HS-5 (cell line): ENCODE measurements around the gene CHD2.
A peak's percentile ranks its signal among the peaks of the same experiment; 100 is the strongest.
"Not testable (repeated sequence)": the region's sequence is repeated elsewhere in the genome, so short reads cannot be mapped to it uniquely, and the experiment has no call there.

ENCODE experiments used
- DNase-seq: peaks from one replicate; pipeline ENCODE4 v3.0.0-alpha.2; 2012; ENCODE audit warnings: low read depth

Gene CHD2

GRCh38 chr15:93020976-93021772, 121.0 kb downstream of the CHD2 start:
- DNase-seq, result no peak

- DNase-seq, result no peak
Measured at GRCh38 chr15:93024293-93024692, 124.2 kb downstream of the CHD2 start.

- no peak for DNase-seq
Measured at GRCh38 chr15:93024716-93025624, 124.8 kb downstream of the CHD2 start.

- no peak for DNase-seq
Measured at GRCh38 chr15:93025625-93025982, 125.5 kb downstream of the CHD2 start.

- DNase-seq, result no peak
Measured at GRCh38 chr15:93026380-93026817, 126.3 kb downstream of the CHD2 start.

DNA sequence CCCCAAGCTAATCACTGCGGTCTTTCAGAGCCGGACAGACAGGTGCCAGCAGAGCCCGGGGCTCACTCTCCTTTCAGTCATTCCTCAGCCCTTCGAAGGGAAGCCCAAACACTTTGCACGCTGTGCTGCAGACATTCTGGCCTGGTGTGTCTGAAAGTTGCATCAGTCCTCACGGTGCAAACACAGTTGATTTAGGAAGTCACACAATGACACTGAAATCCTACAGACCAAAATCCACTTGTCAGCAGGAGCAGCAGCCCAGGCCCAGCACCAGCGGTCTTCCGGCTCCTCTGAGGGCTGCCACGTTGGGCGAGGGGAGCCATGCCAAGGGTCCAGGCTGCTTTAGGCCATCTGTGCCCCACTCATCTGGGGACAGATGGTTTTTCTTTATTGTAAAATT, 127.3 kb downstream of the CHD2 start:
- DNase-seq, result no peak

- no peak for DNase-seq
Measured at GRCh38 chr15:93028111-93028631, 128.0 kb downstream of the CHD2 start.

DNA sequence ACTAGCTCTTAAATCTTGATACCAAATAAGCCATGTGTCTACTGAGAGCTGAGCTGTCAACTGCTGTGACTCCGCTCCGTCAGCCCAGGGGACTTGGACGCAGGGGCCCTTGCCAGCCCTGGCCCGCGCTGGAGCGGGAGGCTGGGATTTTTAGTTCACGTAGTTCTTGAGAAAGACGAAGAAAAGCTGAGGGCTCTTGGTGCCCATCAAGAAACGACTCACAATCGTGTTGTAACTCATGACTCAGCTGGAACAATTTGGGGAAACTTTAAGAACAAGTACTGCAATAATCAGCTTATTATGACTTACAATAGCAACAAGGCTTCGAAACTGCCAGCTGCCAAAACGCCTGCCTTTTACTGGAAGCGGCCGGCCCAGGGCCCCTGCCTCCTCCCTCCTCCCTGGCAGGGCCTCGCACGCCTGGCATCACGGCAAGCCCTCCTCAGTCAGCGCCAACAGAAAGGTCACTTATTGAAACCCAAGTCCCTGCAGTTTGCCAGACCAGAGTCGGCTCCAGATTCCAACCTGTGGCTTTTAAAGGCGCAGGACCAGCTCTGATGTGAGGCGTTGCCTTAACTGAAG, 128.6 kb downstream of the CHD2 start:
- DNase-seq, result peak; percentile 67

- DNase-seq, result no peak
Measured at GRCh38 chr15:93029214-93029835, 129.2 kb downstream of the CHD2 start.

- no peak for DNase-seq
Measured at GRCh38 chr15:93029836-93030429, 129.8 kb downstream of the CHD2 start.

DNA sequence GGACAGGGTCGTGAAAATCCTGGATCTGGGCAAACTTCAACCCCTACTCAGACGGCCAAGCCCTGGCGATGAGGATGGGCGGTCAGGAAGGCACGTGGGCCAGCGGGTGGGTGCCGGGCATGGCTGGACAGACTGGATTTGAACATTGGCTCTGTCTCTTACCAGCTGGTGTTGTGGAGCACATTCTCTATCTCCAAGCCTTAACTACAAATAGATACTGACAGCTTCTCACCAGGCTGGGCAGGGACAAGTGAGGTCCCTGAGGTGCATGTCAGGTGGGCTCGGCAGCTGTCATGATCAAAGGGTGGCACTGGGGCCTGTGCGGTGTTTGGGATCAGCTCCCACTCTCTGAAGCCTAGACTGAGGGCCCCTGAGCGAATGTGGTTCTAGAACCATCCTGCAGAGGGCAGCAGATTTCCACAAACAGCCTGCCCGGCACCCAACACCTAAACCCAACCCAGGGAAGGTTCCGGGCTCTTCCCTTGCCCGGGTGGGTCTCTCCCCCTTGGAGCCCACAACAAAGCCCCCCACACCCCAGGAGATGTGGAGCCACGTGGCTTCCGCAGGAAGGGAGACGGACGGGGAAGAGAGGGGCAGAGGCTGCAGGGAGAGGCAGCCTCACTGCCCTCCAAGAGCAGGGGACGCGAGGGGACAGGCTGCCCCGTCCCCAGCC, 130.4 kb downstream of the CHD2 start:
- DNase-seq, result no peak

DNA sequence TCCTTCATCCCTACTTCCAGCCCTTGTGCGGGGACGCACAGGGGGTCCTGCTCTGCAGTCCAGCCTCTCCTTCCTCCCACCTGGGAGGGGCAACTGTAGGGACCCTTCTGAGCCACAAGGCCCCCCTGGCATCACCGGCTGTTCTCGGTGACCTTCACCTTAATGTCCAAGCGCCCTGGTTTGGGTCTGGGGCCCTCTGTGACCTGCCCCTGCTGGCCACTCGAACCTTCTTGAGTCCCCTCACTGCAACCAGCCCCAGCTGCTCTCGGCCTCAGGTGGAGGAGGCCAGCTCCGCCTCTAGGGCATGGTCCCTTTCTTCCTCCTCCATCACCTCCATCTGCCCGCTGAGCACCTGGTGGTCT, 131.0 kb downstream of the CHD2 start:
- no peak for DNase-seq

DNA sequence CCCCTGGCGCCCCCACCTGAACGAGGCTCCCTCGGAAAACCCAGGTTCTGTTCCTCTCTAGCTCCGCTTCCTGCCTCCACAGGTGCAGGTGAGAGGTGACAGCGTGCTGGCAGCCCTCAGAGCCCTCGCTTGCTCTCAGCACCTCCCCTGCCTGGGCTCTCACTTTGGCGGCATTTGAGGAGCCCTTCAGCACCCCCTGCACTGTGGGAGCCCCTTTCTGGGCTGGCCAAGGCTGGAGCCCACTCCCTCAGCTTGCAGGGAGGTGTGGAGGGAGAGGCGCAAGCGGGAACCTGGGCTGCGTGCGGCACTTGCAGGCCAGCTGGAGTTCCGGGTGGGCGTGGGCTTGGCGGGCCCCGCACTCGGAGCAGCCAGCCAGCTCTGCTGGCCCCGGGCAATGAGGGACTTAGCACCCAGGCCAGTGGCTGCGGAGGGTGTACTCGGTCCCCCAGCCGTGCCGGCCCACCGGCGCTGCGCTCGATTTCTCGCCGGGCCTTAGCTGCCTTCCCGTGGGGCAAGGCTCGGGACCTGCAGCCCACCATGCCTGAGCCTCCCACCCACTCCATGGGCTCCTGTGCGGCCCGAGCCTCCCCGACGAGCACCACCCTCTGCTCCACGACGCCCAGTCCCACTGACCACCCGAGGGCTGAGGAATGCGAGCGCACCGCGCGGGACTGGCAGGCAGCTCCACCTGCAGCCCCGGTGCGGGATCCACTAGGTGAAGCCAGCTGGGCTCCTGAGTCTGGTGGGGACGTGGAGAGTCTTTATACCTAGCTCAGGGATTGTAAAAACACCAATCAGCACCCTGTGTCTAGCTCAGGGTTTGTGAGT, 131.6 kb downstream of the CHD2 start:
- not testable (repeated sequence) for DNase-seq

- not testable (repeated sequence) for DNase-seq
Measured at GRCh38 chr15:93032515-93033206, 132.5 kb downstream of the CHD2 start.

GRCh38 chr15:93033434-93034045, 133.4 kb downstream of the CHD2 start:
- DNase-seq, result no peak

DNA sequence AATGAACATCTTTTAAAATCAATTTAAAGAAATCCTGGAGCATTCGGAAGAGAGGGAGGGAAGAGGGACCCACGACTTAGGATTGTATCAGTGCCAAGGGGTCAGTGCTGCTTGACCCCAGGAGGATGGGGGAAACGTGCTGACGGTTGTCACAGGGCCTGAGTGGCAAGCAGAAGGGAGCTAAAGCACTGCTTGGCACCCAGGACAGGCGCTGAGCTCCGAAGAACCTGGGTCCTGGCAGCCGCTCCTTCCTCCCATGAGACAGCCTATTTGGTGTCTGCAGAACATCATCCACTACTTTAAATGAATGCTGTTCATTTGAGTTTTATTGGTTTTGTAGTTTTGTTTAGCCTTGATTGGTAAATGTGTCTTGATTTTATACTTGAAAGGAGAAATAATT, 134.4 kb downstream of the CHD2 start:
- no peak for DNase-seq

- DNase-seq, result no peak
Measured at GRCh38 chr15:93035092-93035915, 135.2 kb downstream of the CHD2 start.
